HG03025 (cell line): ENCODE measurements around the gene POU2AF1.

Experiments
- ATAC-seq: cut with Tn5 transposase; IDR thresholded peaks from one replicate; pipeline ENCODE4 v1.9.1; 2021; ENCODE audit warnings: mild to moderate bottlenecking, moderate library complexity; ENCODE audit not compliant: unreplicated experiment, low FRiP score

The POU2AF1 gene

GRCh38 chr11:111363985-111364384 is 15.1 kb downstream of the POU2AF1 start:
- ATAC-seq: no peak

GRCh38 chr11:111362887-111363411 is 16.1 kb downstream of the POU2AF1 start:
- ATAC-seq: no peak

GRCh38 chr11:111361874-111362273 is 17.2 kb downstream of the POU2AF1 start:
- ATAC-seq: no peak

GRCh38 chr11:111361052-111361801 is 17.8 kb downstream of the POU2AF1 start:
- no peak for ATAC-seq

GRCh38 chr11:111360150-111361043 is 18.7 kb downstream of the POU2AF1 start:
- no peak for ATAC-seq

GRCh38 chr11:111359223-111360149 is 19.6 kb downstream of the POU2AF1 start:
- ATAC-seq: no peak

- ATAC-seq: no peak
Measured at GRCh38 chr11:111358038-111359001, 20.8 kb downstream of the POU2AF1 start.

- ATAC-seq: no peak
Measured at GRCh38 chr11:111357150-111358037, 21.7 kb downstream of the POU2AF1 start.

- no peak for ATAC-seq
Measured at GRCh38 chr11:111356660-111357048, 22.4 kb downstream of the POU2AF1 start.

- no peak for ATAC-seq
Measured at GRCh38 chr11:111355956-111356659, 23.0 kb downstream of the POU2AF1 start.

GRCh38 chr11:111355101-111355500 is 24.0 kb downstream of the POU2AF1 start:
- ATAC-seq: no peak

- ATAC-seq: no peak
Measured at GRCh38 chr11:111354601-111354891, 24.5 kb downstream of the POU2AF1 start.

- no peak for ATAC-seq
Measured at GRCh38 chr11:111353776-111354600, 25.1 kb downstream of the POU2AF1 start.

GRCh38 chr11:111352935-111353710 is 26.0 kb downstream of the POU2AF1 start:
- no peak for ATAC-seq

GRCh38 chr11:111352231-111352746 is 26.8 kb downstream of the POU2AF1 start:
- ATAC-seq: no peak
